Amniotic epithelial cell (primary cell): ENCODE results near the gene ECE1.

Experiments
- DNase-seq: peaks from one replicate; pipeline ENCODE4 v3.0.0-alpha.2; 2010; ENCODE audit warnings: low read depth

The ECE1 gene

DNA sequence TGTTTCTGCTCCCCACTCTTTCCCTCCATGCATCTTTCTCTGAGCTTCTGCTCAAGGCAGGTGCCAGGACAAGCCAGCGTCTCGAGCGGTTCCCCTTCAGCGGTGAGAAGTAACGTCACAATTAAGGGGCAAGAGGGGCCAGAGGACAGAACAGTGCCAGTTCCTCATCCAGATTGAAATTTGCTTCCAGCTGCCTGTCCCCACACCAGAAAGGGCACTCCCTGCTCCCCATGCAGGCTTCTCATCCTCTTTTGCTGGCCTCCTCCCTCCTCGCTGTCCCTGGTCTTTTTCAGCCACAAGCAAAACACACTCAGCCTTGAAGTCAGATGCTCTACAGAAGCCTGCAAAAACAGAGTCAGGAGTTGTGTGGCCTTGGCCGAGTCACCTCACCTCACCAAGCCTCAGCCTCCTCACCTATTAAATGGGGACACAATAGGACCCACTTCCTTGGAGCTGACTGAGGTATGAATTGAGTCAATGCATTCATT is 35.0 kb upstream of the ECE1 start:
- DNase-seq = no peak

DNA sequence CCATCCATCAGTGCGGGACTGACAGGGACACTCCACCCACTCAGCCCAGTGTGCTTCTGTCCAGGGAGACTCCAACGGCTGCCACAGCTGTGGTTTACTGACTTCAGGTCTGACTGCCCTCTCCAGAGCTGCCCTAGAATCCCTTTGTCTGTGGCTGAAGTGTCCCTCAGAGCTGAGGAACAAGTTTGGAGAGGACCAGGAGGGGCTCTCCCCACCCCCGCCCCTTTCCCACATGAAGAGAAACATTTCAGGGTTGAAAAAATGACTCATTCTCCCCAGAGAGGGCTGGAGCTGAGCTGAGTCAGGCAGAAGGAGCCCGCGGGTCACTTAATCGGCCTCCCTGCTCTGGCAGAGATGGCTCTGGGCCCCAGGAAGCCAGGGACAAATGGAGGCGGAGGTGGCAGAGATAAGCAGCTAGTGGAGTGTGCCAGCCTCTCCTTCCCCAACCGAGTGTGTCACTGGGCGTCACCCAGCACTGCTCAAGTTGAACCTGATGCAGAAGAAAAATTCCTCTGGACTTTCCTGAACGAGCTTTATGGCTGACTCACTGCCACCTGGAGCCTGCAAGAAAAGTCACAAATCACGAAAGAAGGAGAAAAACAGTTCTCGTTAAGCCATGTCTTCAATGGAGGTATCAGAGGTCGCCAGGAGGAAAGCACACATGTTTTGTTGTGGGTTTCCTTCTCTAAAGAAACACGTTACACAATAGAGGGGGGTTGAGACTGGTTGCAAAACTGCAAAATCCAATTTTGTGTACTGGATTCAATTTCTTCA is 34.3 kb upstream of the ECE1 start:
- DNase-seq = peak; percentile 92

DNA sequence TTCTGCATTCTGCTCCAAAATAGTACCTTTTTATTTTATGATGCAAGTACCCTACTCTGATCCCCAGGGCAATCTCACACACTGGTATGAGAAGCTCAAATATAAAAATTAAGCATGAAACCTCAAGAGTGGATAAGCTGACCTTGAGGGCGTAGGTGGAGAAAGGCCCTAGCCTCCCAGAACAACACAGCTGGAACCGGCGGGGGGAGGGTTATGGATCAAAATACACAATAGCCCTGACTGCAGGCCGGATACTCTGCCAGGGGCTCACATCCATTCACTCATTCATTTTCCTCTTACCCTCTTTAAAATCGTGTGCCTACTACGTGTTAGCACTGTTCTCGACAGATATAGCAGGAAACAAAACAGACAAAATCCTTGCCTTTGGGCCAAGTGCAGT is 32.8 kb upstream of the ECE1 start:
- DNase-seq = peak; percentile 77

DNA sequence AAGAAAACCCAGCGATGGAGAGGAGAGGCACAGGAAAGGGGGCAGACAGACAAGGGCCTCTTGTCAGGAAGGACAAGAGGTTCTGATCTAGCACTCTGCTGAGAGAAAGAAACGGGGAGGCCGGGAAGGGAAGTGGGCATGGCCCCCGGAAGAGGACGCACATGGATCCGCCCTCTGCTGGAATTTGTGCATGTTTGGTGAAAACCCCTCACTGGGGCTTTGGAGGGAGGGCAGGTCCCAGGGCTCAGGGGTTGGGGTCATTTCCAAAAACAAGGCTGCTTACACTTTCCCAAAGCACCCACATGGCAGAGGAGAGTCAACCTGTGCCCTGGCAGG is 32.4 kb upstream of the ECE1 start:
- no peak for DNase-seq

DNA sequence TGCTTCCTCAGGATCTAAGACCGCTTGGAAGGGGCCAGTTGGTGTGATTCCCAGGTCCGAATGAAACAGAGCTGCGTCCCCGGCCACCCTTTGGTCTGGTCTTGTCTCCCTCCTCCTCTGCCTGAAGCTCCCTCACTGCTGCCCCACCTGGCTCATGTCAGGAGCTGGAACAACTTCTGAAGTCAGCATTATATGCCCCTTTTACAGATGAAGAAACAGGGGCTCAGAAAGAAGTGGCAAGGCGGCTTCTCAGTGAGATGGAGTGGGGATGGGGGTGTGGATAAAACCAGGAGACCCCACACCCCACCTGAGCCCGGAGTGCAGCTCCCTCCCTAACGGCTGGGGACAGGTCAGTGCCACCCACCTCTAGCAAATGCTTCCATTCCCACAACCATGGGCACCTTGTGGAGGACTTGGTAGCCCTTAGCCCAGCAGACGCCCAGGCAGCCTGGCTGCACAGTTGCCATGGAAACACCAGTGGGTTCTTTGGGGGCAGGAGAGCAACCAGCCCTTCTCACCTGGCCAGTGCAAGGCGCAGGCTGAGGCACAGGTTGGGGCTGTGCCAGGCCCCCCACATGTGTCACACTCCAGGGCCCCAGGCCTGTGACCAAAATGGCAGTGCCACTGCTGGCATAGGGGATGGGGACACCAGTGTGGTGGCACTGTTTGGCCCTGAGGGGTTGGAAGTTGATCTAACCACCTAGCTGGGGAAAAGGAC is 31.9 kb upstream of the ECE1 start:
- DNase-seq = no peak

DNA sequence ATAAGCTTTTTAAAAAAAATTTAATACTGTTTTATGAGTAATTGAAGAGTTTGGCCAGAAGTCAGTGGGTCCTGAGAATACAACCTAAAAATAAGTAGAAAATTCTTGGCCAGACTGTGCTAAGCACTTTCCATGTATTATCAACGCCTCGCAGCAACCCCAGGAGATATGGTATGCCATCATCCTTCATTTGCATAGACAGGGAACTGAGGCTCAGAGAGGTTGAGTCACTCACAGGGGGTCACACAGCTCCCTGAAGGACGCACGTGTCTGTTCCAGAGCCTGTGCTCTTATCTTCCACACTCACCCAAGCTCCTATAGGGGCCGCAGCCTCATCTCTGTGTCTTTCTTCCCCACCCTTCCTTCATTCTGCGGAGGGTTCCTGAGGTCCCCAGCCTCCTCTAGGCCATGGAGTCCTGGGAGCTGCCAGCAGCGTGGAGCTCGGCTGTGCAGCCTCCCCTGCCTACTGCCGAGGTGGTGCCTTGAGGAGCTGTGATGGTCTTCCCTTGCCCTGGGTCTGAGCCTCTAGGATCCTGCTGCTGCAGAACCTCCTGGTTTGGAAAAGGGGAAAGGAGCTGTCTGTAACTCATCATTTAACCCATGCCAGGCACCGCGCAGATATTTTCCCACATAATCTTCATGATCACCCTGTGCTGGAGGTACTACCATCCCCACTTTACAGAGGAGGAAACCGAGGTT is 30.3 kb upstream of the ECE1 start:
- DNase-seq = peak; percentile 75

DNA sequence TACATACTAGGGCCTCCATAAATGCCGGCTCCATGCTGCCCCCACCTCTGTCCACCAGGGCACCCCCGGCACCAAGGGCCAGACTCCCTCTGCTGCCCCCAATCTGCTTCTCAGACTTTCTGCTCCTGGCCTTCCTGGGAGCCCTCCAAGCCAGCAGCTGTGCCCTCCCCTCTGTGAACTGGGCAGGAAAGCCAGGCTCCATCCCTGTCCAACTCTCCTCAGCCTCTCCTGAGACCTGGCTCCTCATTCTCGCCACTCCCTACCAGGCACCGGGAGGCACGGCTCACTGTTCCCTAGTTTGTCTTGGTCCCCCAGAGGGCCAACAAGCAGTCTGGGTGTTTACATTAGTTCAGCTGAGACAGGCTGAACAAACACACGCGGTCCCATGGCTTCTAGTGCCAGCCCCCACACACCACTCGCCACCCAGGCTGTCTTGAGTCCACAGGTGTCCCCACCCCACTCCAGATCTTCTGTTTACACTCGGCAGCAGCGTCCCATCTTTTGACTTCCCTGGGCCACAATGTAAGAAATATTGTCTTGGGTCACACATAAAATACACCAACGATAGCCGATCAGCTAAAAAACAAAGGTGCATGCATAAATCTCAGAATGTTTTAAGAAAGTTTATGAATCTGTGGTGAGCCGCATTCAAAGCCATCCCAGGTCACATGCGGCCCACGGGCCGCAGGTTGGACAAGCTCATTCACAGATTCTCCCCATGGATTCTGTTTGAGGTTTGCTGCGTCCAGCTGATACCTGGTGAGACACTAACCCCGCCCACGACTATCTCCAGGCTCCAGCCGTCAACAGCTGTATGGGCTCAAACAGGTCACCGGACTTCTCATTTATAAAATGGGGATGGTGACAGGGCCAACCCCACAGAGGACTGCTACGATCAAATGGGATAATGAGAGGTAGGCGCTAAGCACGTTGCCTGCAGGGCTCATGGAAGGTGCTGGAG is 29.5 kb upstream of the ECE1 start:
- no peak for DNase-seq

DNA sequence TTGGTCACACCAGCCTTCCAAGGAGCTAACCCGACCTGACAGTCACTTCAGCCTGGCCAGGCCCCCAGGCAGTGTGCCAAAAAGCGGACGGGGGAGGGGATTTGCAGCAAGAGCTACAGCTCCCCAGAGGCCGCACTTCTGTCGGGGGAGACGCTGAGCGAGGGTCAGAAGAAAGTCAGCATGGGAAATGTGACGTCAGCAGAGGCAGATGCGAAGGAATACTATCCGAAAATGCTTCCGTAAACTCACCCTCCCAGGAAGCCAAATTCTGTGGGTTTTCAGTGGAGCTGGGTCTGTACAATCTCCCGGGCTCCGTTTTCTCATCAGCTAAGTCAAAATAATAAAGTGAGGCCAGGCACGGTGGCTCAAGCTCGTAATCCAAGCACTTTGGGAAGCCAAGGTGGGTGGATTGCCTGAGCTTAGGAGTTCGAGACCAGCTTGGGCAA is 28.5 kb upstream of the ECE1 start:
- DNase-seq = peak; percentile 87

DNA sequence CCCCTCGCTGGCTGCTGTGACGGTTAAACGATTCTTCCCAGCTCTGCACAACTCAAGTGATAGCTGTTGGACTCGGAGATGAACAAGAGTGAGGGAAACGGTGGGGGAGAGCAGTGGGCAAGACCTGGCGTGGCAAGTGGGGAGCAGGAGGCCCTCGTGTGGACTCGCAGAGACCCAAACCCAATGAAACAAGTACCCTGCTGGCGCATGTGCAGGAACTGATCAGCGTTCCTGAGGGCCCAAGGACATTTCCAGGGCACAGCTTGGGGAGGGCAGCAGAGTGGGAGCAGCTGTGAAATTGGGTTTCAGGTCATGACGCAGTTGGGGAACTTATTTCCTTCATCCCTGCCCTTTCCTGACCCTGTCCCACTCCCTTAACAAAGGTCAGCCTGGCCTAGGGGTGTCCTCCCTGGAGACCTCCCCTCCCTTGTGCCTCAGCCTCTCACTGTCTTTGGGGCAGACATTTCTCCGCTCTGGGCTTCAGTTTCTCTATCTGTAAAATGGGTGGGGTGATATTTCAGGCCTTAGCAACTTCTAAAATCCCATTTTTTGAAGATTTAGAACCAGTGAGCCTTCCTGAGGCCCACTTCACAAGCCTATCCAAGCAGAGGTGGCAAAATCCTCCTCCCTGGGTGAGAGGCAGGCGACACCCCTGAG is 27.9 kb upstream of the ECE1 start:
- no peak for DNase-seq

DNA sequence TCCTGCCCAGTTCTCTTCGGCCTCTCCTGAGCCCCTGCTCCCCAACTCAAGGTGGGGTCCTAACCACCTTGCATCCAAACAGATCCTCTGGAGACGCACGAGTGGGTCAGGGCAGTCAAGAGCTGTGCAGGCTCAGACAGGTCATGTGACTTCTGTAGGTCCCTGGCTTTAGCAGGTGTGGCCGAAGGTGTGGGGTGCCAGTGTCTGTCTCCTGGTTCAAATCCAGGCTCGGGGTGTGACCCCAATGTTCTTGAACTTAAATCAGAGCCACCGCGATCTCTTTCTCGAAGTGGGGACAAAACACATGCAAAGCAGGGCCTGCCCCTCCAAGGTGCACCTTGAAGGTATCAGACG is 27.4 kb upstream of the ECE1 start:
- no peak for DNase-seq

DNA sequence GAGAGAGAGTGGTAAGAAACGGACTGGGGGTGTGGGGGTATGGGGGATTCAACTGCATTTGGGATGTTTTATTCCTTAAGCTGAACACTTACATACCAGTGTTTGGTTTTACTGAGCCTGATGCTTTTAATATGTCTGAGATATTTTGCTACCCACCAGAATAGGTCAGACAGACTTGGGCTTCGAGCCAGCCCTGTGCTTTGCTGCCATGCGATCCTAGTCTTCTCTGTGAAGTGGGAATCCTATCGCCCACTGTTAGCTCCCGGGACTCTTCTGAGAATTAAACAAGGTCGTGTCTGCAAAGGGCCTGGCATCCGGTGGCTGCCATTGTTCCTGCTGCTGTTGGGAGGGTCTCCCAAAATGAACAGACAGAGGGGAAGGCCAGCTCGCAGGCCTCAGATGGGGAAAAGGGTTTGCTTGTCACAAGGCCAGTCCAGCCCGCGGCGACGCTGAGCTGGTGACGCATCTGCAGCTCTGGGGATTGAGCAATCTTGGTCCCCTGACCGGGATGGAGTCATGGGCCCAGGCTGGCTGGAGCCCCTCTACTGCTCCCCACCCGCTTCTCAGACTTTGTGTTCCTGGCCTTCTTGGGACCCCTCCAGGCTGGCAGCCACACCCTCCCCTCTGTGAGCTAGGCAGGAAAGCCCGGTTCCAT is 26.9 kb upstream of the ECE1 start:
- DNase-seq = peak; percentile 62

DNA sequence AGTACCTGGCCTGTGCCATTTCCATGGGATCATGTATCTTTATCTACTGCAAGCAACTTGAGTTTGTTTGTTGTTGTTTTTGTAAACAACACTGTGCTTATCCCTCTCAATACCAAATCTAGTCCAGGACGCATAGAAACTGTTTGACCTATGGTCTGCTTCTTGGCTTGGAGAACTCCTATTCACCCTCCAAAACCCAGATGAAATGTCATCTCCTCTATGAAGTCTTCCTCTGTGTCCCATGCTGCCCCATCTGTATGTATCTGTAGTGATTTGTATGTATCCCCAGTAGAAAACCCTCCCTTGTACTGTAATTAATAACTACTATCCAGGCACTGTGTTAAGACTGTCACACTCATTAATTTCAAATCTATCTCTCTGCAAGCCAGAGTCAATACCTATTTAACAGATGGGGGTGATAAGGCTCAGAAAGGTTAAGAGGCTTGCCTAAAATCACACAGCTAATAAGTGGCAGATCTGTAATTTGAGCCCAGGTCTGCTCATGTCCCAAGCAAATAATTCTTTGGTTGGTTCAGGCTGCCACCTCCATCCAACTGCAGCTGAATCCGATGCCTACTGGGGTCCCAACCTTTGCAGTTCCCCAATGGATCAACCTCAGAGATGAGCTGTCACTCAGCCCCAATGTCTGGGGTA is 24.6 kb upstream of the ECE1 start:
- no peak for DNase-seq

DNA sequence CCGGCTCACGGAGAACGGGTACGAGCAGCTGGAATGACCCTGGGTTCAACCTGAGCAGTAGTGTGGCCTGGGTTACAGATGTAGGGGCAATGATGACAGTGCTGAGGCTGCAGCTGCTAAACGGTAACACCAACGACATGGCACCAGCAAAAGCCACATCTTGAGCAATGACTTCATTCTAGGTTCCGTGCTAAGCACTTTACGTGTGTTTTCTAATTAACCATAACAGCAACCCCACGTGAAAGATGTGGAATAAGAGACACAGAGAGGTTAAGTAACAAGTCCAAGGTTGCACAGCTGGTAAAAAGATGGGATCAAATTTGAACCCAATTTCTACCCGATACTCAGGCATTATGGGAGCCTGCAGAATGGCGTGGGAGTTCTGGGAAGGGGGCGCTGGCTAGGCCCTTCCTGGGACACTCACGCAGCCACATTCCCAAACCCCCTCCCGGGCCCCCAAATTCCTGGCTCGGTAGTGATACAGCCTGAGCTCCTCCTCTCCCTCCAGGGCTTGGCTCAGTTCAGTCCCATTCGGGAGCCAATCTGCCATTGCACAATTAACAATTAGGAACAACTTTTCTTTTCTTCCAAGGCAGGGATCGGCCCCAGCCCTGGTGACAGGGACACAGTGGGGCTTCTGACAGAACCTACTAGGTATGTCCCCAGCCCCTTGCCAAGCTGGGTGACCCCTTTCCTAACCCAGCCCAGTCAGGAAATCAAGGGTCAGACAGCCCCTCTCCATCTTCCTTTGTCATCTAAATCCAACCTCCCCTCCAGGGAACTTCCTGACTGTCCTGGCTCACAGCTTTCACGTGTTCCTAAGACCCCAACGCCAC is 23.8 kb upstream of the ECE1 start:
- no peak for DNase-seq

DNA sequence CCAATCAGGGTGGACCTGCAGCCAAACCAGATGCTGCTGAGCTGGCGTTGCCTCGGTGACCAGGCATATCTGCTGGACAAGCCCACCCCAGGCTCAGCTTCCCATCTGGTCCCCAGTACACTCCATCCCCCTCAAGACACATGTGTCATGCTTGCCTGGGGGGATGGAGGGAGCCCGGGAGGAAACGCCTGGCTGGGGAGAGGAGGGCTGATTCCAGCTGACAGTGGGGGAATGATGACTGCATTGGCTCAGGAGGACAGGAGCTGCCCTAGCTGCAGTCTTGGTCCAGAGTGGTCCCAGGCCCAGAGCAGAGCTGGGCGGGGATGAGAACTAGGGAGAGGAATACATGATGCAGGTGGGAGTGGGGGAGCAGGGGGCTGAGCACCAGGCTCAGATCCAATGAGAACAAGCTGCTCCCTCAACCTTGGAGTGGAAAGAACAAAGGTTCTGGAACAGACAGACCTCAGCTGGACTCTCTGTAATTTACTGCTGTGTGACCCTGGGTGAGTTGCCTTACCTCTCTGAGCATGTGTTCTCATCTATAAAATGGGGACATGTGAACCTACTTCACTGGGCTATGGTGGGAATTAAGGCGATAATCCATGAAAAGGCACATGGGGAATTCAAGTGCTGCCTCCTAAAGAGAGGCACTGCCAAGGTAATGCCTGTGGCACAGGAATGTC is 23.1 kb upstream of the ECE1 start:
- no peak for DNase-seq

DNA sequence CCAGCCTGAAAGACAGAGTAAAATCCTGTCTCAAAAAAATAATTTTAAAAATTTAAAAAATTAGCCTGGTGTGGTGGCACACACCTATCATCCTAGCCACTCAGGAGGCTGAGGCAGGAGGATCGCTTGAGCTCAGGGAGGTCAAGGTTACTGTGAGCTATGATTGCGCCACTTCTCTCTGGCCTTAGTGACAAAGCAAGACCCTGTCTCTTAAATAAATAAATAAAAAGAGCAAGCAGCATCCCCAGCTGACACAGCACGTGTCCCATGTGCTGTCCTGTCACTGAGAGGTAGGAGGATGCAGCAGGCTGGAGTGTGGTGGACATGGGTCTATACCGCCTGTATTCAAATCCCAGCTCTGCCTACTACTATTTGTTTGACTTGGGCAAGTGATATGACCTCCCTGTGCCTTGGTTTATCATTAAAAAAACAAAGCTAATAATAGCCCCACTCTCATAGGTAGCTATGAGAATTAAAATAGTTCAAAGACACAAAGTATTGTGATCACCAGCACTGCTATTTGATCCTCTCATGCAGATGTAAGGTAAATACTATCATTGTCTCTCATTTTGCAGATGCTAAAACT is 22.2 kb upstream of the ECE1 start:
- DNase-seq = no peak

DNA sequence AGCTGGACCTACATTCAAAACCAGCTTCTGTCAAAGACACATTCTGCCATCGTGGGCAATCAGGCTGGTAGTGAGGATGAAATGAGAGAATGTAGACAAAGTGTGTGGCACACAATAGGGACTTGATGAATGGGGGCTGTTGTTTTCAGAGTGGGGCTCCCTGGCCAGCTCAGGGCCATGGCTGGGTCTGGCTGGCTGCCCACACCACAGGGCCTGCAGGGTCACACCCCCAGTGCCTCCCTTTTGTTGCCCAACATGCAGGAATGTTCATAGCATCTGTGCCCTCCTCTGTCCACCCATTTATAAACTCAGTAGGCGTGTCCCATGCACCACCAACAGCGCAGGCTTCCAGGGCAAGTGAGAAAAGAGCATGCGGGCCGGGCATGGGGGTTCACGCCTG is 20.8 kb upstream of the ECE1 start:
- peak; percentile 78 for DNase-seq

DNA sequence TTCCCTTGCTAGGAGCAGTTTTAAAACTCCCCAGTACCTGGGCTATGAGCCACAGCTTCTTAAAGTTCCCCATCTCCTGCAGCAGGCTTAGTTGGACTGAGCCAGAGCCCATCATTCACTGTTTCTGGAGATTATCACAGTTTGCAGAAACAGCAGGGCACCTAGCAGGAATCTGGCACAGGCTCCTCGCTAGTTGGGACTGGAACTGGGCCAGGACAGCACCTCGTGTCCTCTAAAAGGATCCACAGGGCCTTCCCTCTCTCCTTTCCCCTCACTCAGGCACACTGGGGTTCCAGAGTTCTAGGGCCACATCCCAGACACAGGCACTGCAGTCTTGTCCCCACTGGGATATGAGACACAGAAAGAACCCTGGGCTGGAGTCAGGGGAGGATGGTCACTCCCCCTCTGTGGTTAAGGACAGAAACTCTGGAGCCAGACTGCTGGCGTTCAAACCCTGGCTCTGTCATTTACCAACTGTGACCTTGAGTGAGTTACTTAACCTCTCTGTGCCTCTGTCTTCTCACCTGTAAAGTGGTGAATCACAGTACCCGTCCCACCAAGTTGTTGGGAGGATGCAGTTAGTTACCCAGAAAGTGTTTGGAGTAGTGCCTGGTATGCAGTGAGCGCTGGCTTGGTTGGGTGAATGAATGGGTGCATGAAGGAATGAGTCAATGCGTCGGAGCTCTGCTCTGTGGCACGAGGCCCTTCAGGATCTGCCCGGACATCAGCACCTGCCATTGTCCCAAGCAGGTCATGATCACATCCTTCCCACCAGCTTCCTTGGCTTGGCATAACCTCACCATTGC is 18.8 kb upstream of the ECE1 start:
- DNase-seq = peak; percentile 77

DNA sequence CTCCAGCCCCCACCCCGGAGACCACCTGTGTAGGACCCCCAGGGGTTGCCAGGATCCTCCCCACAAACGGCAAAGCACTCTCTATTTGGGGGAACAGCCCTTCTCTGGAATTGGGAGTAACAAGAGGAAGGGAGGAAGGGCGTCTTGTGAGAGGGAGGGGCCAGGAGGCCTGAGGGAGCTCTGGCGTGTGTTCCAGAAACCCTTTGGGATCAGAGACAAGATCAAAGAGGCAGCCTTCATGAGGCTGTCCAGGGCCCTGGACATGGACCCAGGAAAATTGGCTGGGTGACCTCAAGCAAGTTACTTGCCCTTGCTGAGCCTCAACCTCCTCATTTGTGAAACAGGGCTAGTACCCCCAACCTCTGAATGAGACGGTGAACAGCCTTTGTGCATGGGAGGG is 18.1 kb upstream of the ECE1 start:
- no peak for DNase-seq
